Calu3 (cell line): ENCODE measurements around the gene COMTD1. TPM values are rescaled to one million over a fixed set of nuclear protein-coding genes. Genes with fewer than 3 reads are reported as not detected.

ENCODE experiments used
- BruUV-seq: library from RNA; stranded (reverse); fragments of 400-500 nt; replicated peaks from 2 replicates; lab custom pipeline; 2021; lab: Mats Ljungman, UMichigan
- CTCF ChIA-PET: fragments of 300-600 bp; sonication (Branson Sonifier 250); formaldehyde crosslinking; loops from one replicate; lab custom pipeline; 2022; ENCODE audit warnings: antibody characterized with exemption; lab: Charles Lee
- DNase-seq: peaks from one replicate; pipeline ENCODE4 v3.0.0; 2022
- H3K27ac Mint-ChIP-seq: one replicate; pipeline ENCODE4 v1.8.0; 2022; ENCODE audit warnings: mixed read lengths; ENCODE audit not compliant: unreplicated experiment
- H3K27me3 Mint-ChIP-seq: one replicate; pipeline ENCODE4 v1.8.0; 2022; ENCODE audit warnings: mixed read lengths; ENCODE audit not compliant: unreplicated experiment
- H3K36me3 Mint-ChIP-seq: one replicate; pipeline ENCODE4 v1.8.0; 2022; ENCODE audit warnings: mild to moderate bottlenecking, moderate library complexity, mixed read lengths; ENCODE audit not compliant: insufficient read depth, unreplicated experiment
- H3K4me1 Mint-ChIP-seq: one replicate; pipeline ENCODE4 v1.8.0; 2022; ENCODE audit warnings: mild to moderate bottlenecking, low read depth, mixed read lengths; ENCODE audit not compliant: unreplicated experiment
- H3K4me3 Mint-ChIP-seq: one replicate; pipeline ENCODE4 v1.8.0; 2022; ENCODE audit warnings: mild to moderate bottlenecking, low read depth, moderate library complexity, mixed read lengths; ENCODE audit not compliant: unreplicated experiment
- H3K9me3 Mint-ChIP-seq: one replicate; pipeline ENCODE4 v1.8.0; 2022; ENCODE audit warnings: low read depth, mixed read lengths; ENCODE audit not compliant: unreplicated experiment
- intact Hi-C: fragments of 100-400 bp; cut with micrococcal nuclease; formaldehyde crosslinking; loops from one replicate; pipeline ENCODE4 v1.10.0; 2022; ENCODE audit not compliant: unreplicated experiment
- total RNA-seq: library from RNA; stranded (reverse); gene quantifications from 2 replicates; pipeline ENCODE4 v1.2.3, GENCODE V29; 2022
- TF ChIP-seq, protein P1 (sequence below): fragments of 200-600 bp; IDR thresholded peaks from one replicate; pipeline ENCODE4 v1.8.0; 2022; ENCODE audit warnings: antibody characterized with exemption; ENCODE audit not compliant: unreplicated experiment

COMTD1 gene
- total RNA-seq, 1 experiment from 2014 or later = 52.4 TPM

DNA sequence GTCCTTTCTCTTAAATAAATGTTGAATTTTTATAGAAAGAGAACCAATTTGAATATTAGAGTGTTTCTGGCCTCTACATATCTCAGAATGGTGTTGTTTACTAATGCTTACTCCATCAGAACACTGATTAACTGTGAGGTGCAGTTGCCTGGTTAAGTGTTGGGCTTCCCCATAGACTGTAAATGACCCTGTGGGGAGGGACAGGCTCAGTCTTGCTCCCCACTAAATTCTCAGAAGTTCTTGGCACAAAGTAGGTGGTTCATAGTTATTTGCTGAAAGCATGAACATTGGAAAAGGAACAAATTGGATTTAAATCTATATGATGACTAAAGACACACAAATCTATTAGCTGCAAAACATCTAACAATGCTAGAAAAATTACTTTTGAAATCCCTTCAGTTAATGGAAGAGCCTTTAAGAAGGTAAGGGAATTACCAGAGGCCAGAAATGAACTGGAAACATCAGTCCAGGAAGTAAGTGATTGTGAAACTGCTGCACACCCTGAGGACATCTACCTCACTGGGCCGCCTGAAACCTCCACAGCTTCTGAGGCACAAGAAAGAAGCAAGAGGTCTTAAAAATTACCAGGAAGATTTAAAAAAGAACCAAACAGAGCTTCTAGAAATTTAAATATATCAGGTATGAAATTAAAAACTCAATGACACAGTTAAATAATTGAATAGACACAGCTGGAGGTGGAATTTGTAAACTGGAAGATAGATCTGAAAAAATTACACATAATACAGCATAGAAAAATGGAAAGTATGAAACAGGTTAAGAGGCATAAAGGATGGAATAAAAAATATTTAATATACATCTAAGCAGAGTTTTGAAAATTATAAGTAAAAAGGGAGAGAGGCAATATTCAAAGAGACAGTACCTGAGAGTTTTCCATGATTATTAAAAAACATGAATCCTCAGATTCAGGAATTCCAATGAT, 17.8 kb upstream of the COMTD1 start:
- no TSS peak for BruUV-seq
- Mint-ChIP-seq H3K27me3 (no peaks in the 10 kb centered on the region), H3K4me3 (no peak overlapping the region), H3K36me3 (peaks cover 15% of the 10 kb centered on the region), H3K4me1 (peaks cover 18% of the 10 kb centered on the region), H3K9me3 (peaks cover 10% of the 10 kb centered on the region), H3K27ac (no peak overlapping the region)
- TF ChIP-seq, protein P1, sequence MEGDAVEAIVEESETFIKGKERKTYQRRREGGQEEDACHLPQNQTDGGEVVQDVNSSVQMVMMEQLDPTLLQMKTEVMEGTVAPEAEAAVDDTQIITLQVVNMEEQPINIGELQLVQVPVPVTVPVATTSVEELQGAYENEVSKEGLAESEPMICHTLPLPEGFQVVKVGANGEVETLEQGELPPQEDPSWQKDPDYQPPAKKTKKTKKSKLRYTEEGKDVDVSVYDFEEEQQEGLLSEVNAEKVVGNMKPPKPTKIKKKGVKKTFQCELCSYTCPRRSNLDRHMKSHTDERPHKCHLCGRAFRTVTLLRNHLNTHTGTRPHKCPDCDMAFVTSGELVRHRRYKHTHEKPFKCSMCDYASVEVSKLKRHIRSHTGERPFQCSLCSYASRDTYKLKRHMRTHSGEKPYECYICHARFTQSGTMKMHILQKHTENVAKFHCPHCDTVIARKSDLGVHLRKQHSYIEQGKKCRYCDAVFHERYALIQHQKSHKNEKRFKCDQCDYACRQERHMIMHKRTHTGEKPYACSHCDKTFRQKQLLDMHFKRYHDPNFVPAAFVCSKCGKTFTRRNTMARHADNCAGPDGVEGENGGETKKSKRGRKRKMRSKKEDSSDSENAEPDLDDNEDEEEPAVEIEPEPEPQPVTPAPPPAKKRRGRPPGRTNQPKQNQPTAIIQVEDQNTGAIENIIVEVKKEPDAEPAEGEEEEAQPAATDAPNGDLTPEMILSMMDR = no peak
- CTCF ChIA-PET = no interaction called here
- no peak for DNase-seq
- intact Hi-C loops = no loop called here

DNA sequence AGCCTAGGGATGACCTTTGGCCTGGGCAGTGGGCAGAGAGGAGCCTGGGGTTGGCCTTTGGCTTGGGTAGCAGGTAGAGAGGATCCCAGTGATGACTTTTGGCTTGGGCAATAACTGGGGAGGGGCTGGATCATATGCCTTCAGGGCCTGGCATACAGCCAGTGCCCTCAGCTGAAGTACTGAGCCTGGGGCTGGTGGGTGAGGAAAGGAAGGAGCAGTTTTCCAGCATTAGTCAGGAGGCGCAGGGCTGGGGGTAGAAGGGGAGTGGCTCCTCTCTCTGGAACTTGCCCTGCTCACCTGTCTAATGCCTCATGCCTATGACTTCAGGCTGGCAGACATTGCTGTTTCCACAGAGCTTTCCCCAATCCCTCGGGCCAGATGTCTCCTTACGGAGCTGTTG, 15.2 kb upstream of the COMTD1 start:
- intact Hi-C loops = no loop called here
- no peaks in the 10 kb centered on the region for H3K27me3 Mint-ChIP-seq
- DNase-seq = peak; percentile 88
- peaks cover 16% of the 10 kb centered on the region for H3K36me3 Mint-ChIP-seq
- H3K4me3 Mint-ChIP-seq = peak overlapping the region; percentile 3
- H3K4me1 Mint-ChIP-seq = peaks cover 22% of the 10 kb centered on the region
- TF ChIP-seq, protein P1 = no peak
- peak overlapping the region; percentile 25 for H3K27ac Mint-ChIP-seq
- H3K9me3 Mint-ChIP-seq = peaks cover 10% of the 10 kb centered on the region
- CTCF ChIA-PET = interaction anchor here (0.6 to 1.0 kb wide), 3 partner anchors 12 to 992 kb away, joined by 3 to 4 read pairs (median 3); partner anchors contain the start of gene COMTD1
- no TSS peak for BruUV-seq

DNA sequence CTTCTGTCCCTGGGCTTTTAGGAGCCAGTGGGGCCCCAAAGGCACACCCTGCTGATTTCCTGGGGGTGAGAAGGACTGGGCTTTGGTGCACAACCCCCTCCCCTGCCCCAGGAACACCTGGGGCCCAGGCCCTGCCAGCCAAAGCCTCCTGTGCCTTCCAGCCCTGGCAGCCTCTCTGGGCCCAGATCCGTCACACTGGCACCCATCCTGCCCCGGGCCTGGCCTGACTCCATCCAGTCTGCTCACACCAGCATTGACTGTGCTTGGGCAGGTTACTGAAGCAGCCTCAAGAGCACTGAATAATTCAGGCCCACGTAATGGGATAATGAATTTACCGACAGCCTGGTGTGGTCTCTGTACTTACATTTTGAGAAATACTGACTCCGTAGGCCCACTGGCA, 12.0 kb upstream of the COMTD1 start:
- CTCF ChIA-PET = interaction anchor here (0.6 to 0.9 kb wide), 2 partner anchors 10 to 131 kb away, joined by 3 read pairs; no protein-coding TSS in a partner anchor
- BruUV-seq = no TSS peak

DNA sequence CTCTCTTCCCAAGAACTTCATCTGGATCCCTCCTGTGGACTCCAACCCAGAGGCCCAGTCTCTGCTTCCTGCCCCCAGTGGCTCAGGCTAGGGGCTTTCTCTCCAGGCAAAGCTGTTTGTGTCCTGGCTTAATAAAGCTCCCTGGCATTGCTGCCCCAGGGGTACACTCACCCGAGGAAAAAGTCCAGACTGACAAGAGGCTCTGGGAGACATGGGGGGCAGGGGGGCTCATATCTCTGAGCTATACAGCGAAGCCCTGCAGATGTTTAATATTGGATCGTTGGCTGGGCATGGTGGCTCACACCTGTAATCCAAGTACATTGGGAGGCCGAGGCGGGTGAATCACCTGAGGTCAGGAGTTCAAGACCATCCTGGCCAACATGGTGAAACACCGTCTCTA, 10.7 kb upstream of the COMTD1 start:
- DNase-seq = no peak
- Mint-ChIP-seq H3K9me3 (no peaks in the 10 kb centered on the region), H3K4me3 (no peak overlapping the region), H3K27ac (no peak overlapping the region), H3K4me1 (peaks cover 31% of the 10 kb centered on the region), H3K27me3 (no peaks in the 10 kb centered on the region), H3K36me3 (peaks cover 16% of the 10 kb centered on the region)
- CTCF ChIA-PET = interaction anchor here (0.5 to 1.6 kb wide), 3 partner anchors 9 to 17 kb away, joined by 3 to 5 read pairs (median 4); partner anchors contain the start of gene COMTD1
- TF ChIP-seq, protein P1 = no peak
- BruUV-seq = no TSS peak
- intact Hi-C loops = no loop called here

More for the DNA sequence above, 12.0 kb upstream of the COMTD1 start:
- H3K27ac Mint-ChIP-seq = no peak overlapping the region
- intact Hi-C loops = no loop called here
- no peaks in the 10 kb centered on the region for H3K27me3 Mint-ChIP-seq
- H3K4me3 Mint-ChIP-seq = no peak overlapping the region
- peaks cover 32% of the 10 kb centered on the region for H3K4me1 Mint-ChIP-seq
- DNase-seq = no peak
- H3K9me3 Mint-ChIP-seq = peaks cover 2% of the 10 kb centered on the region
- peaks cover 16% of the 10 kb centered on the region for H3K36me3 Mint-ChIP-seq
- TF ChIP-seq, protein P1 = no peak
